ENCODE data around the gene CAB39.

Gene CAB39

DNA sequence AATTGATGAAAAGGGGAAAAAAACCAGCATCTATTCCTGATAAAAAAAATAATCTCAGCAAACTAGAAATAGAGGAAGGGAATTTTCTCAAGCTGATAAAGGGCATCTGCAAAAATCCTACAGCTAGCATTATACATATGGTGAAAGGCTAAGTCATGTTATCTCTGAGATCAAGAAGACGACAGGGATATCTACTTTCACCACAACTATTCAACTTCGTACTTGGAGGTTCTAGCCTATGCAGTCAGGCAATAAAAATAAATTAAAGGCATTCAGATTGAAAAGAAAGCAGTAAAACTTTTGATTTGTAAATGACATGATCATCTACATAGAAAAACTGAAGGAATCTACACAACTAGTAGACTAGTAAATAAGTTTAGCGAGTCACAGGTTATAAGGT lies 58.2 kb downstream of the CAB39 start:
- H3K9me3 ChIP-seq (ENCODE audit: control insufficient read depth, insufficient read depth, low read depth, low read length) = no peaks in the 10 kb centered on the region
- H3K27ac ChIP-seq (ENCODE audit: low read depth, low read length) = no peak overlapping the region
- no peaks in the 10 kb centered on the region for H3K27me3 ChIP-seq (ENCODE audit: control insufficient read depth, insufficient read depth, low read length)
- H3K36me3 ChIP-seq (ENCODE audit: control insufficient read depth, insufficient read depth, low read length) = peaks cover 15% of the 10 kb centered on the region
- no peak overlapping the region for H3K9ac ChIP-seq (ENCODE audit: low read length)
- no peak overlapping the region for H3K4me3 ChIP-seq (ENCODE audit: low read depth, low read length)
- H3K4me1 ChIP-seq (ENCODE audit: control insufficient read depth, insufficient read depth, low read length) = no peaks in the 10 kb centered on the region

DNA sequence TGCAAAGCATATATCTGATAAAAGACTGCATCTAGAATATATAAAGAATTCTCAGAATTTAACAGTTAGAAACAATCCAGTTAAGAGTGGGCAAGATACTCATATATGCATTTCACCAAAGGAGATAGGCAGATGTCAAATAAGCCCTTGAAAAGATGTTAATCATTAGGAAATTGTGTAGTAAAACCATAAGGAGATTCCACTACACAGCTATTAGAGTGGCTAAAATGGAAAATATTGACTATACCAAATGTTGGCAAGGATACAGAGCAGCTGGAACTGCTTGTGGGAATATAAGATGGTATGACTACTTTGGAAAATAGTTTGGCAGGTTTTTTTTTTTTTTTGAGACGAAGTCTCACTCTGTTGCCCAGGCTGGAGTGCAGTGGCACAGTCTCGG lies 59.5 kb downstream of the CAB39 start:
- H3K4me1 ChIP-seq (ENCODE audit: control insufficient read depth, insufficient read depth, low read length) = no peaks in the 10 kb centered on the region
- peaks cover 13% of the 10 kb centered on the region for H3K36me3 ChIP-seq (ENCODE audit: control insufficient read depth, insufficient read depth, low read length)
- no peak overlapping the region for H3K4me3 ChIP-seq (ENCODE audit: low read depth, low read length)
- H3K9ac ChIP-seq (ENCODE audit: low read length) = no peak overlapping the region
- H3K27ac ChIP-seq (ENCODE audit: low read depth, low read length) = no peak overlapping the region
- H3K9me3 ChIP-seq (ENCODE audit: control insufficient read depth, insufficient read depth, low read depth, low read length) = no peaks in the 10 kb centered on the region
- H3K27me3 ChIP-seq (ENCODE audit: control insufficient read depth, insufficient read depth, low read length) = no peaks in the 10 kb centered on the region

DNA sequence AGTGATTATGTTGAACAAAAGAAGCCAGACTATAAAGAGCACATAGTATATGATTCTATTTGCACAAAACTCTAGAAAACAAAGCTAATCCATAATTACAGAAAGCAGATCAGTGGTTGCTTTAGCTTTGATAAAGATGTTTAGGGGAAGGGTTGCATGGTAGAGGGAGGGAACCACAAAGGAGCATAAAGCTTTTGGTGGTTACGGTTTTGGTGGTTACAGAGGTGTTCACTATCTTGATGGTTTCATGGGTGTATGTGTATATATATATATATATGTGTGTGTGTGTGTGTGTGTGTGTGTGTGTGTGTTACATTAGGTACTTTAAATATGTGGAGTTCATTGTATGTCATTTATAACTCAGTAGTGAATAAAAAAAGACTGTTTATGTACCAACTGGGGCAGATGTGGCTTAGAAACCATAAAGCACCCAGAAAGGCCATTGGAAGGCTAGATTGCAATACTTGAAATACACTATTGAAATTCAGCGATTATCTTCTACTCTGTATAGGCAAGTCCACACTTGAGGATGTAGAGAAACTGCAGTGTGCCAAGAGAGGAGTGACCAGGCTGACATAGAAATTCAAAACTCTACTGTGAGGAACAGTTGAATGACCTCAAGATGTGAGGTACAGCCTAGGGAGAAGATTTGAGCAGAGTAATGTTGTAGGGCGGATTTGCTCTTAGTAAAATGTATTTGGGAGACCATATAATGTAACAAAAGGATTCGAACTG lies 60.6 kb downstream of the CAB39 start:
- Histone ChIP-seq H3K9ac (ENCODE audit: low read length) (no peak overlapping the region), H3K4me1 (ENCODE audit: control insufficient read depth, insufficient read depth, low read length) (no peaks in the 10 kb centered on the region), H3K27me3 (ENCODE audit: control insufficient read depth, insufficient read depth, low read length) (no peaks in the 10 kb centered on the region), H3K27ac (ENCODE audit: low read depth, low read length) (no peak overlapping the region), H3K36me3 (ENCODE audit: control insufficient read depth, insufficient read depth, low read length) (peaks cover 9% of the 10 kb centered on the region), H3K4me3 (ENCODE audit: low read depth, low read length) (no peak overlapping the region), H3K9me3 (ENCODE audit: control insufficient read depth, insufficient read depth, low read depth, low read length) (no peaks in the 10 kb centered on the region)

DNA sequence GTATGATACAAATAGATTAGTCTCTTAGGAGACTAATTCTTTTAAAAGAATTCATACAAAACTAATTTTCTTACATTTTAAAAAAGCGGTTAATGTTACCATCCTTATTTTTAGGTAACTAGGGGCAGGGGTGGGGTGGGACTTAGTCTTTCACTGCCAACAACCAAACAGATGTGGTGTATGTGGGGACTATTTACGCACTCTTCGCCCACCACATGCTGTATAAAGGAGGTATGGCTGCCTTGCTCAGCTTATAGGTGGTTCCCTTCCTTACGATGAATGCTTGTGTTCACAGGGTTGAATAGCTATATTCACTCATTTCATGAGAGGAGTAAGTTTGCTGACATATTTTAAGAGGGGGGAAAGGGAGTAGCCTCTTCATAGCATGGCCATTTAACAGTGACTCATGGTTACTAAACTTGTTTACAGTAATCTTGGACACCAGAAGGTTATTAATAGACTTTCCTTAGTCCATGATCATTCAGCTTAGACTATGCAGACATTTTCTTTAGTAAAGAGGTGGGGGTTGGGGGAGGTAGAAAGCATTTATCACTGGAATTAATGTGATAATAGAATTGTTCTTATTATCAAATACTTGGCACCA lies 61.8 kb downstream of the CAB39 start:
- Histone ChIP-seq H3K4me3 (ENCODE audit: low read depth, low read length) (no peak overlapping the region), H3K9me3 (ENCODE audit: control insufficient read depth, insufficient read depth, low read depth, low read length) (no peaks in the 10 kb centered on the region), H3K36me3 (ENCODE audit: control insufficient read depth, insufficient read depth, low read length) (peaks cover 15% of the 10 kb centered on the region), H3K27ac (ENCODE audit: low read depth, low read length) (no peak overlapping the region), H3K27me3 (ENCODE audit: control insufficient read depth, insufficient read depth, low read length) (no peaks in the 10 kb centered on the region), H3K4me1 (ENCODE audit: control insufficient read depth, insufficient read depth, low read length) (no peaks in the 10 kb centered on the region; the same call in 1 of the 2 replicates), H3K9ac (ENCODE audit: low read length) (no peak overlapping the region)

DNA sequence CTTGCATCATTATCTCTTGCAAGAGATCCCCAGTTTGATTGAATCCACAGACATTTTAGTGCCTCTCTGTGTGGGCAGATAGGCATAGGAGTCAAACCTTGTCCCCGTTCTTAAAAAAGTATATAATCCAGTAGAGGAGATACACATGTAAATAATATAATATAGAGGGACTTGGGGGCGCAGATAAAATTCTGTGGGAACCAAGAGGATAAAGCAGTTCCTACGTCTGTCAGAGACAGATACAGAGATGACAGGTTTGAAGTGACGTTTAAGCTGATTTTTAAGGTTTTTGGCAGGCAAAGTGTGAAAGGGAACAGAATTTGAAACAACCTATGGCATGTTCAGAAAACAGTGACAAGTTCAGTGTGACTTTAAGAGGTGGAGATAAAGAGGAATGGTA lies 63.1 kb downstream of the CAB39 start:
- H3K27me3 ChIP-seq (ENCODE audit: control insufficient read depth, insufficient read depth, low read length) = no peaks in the 10 kb centered on the region
- H3K36me3 ChIP-seq (ENCODE audit: control insufficient read depth, insufficient read depth, low read length) = peaks cover 15% of the 10 kb centered on the region
- H3K27ac ChIP-seq (ENCODE audit: low read depth, low read length) = no peak overlapping the region
- H3K4me1 ChIP-seq (ENCODE audit: control insufficient read depth, insufficient read depth, low read length) = no peaks in the 10 kb centered on the region; the same call in 1 of the 2 replicates
- H3K9me3 ChIP-seq (ENCODE audit: control insufficient read depth, insufficient read depth, low read depth, low read length) = no peaks in the 10 kb centered on the region
- no peak overlapping the region for H3K4me3 ChIP-seq (ENCODE audit: low read depth, low read length)
- H3K9ac ChIP-seq (ENCODE audit: low read length) = no peak overlapping the region

DNA sequence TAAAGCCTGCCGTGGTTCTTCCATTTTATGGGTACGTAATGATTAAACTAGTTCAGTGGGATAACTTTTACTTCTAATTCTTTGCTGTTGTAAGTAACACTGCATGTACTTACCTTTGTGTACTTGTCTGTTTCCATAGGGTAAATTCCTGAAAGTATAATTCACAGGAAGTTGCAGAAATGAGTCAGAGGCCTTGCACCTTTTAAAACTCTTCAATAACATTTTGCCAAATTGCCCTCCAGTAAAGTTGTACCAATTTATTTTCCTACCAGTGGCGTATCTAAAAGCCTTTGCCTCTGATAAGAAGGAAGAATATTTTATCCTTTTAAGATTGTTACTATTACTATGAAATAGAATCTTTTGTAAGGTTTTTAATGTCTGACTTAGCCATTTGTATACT lies 65.1 kb downstream of the CAB39 start:
- H3K9me3 ChIP-seq (ENCODE audit: control insufficient read depth, insufficient read depth, low read depth, low read length) = no peaks in the 10 kb centered on the region
- H3K4me3 ChIP-seq (ENCODE audit: low read depth, low read length) = no peak overlapping the region
- no peak overlapping the region for H3K9ac ChIP-seq (ENCODE audit: low read length)
- no peak overlapping the region for H3K27ac ChIP-seq (ENCODE audit: low read depth, low read length)
- H3K4me1 ChIP-seq (ENCODE audit: control insufficient read depth, insufficient read depth, low read length) = peaks cover 4% of the 10 kb centered on the region; the same call in 1 of the 2 replicates
- no peaks in the 10 kb centered on the region for H3K27me3 ChIP-seq (ENCODE audit: control insufficient read depth, insufficient read depth, low read length)
- H3K36me3 ChIP-seq (ENCODE audit: control insufficient read depth, insufficient read depth, low read length) = peaks cover 15% of the 10 kb centered on the region

DNA sequence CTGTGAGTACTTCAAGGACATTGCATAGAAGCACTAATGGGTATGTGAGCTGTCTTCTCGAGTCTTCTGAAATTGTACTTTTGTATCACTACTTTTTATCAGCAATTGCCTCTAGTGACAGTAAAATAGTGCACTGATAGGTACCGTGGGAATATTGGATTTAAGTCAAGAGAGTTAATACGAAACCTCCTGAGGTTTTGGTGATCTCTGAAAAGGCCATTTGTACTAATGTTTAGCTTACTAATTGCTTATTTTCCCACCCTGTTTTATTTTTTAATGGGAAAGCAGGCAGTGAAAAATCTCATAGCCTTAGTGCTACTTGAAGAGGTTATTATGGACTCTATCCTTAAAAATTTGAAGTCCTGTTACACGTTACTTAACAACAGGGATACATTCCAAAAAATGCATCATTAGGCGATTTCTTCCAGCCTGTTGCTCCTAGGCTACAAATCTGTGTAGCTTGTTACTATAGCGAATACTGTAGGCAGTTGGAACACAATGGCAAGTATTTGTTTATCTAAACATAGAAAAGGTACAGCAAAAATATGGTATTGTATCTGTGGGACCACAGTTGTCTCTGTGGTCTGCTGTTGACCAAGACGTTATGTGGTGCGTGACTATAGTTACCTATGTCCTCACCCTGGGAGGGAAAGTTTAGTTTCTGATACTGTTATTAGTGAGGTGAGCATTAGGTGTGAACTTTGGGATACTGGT lies 65.9 kb downstream of the CAB39 start:
- H3K9me3 ChIP-seq (ENCODE audit: control insufficient read depth, insufficient read depth, low read depth, low read length) = no peaks in the 10 kb centered on the region
- no peaks in the 10 kb centered on the region for H3K27me3 ChIP-seq (ENCODE audit: control insufficient read depth, insufficient read depth, low read length)
- H3K27ac ChIP-seq (ENCODE audit: low read depth, low read length) = no peak overlapping the region
- H3K36me3 ChIP-seq (ENCODE audit: control insufficient read depth, insufficient read depth, low read length) = peaks cover 13% of the 10 kb centered on the region; the same call in 1 of the 2 replicates
- no peak overlapping the region for H3K4me3 ChIP-seq (ENCODE audit: low read depth, low read length)
- peaks cover 4% of the 10 kb centered on the region; the same call in 1 of the 2 replicates for H3K4me1 ChIP-seq (ENCODE audit: control insufficient read depth, insufficient read depth, low read length)
- no peak overlapping the region for H3K9ac ChIP-seq (ENCODE audit: low read length)

DNA sequence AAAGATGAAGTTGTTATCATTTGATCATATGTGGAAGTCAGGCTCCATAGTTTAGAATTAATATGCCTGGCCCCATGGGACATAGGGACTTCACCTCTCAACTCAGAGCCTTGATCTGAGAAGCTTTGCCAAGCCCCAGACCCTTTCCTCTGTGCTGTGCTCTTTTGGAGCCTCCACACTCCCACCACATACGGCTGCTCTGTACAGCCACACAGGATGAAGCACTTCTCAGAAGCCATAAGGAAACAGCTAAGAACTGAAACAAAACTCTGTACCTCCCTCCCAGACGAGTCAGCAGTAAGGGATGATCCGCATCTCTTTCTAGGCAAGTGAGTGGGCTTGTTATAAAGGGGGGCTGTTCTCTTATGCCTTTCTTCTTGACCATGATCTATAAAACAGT lies 66.5 kb downstream of the CAB39 start:
- Histone ChIP-seq H3K36me3 (ENCODE audit: control insufficient read depth, insufficient read depth, low read length) (peaks cover 18% of the 10 kb centered on the region; the same call in 1 of the 2 replicates), H3K27ac (ENCODE audit: low read depth, low read length) (no peak overlapping the region), H3K9ac (ENCODE audit: low read length) (no peak overlapping the region), H3K4me3 (ENCODE audit: low read depth, low read length) (no peak overlapping the region), H3K4me1 (ENCODE audit: control insufficient read depth, insufficient read depth, low read length) (peaks cover 4% of the 10 kb centered on the region; the same call in 1 of the 2 replicates), H3K27me3 (ENCODE audit: control insufficient read depth, insufficient read depth, low read length) (no peaks in the 10 kb centered on the region), H3K9me3 (ENCODE audit: control insufficient read depth, insufficient read depth, low read depth, low read length) (peaks cover 5% of the 10 kb centered on the region)

DNA sequence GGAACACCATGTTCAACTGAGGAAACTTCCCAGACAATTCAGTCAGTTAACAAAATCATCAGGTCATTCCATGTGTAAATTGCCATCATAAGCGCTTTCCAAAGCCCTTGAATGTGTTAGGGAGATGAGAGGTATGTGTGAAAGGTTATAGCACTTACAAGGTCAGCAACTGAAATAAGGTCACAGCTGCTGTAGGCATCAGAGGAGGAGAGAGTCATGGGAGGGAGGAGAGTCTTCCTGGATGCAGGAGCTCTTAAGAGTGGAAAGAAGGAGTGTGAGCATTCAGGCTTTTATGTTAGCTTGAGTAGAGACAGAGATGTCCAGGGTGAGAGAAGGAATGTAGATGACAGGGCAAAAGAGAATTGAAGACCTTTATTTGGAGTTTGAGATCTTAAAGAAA lies 67.0 kb downstream of the CAB39 start:
- Histone ChIP-seq H3K4me3 (ENCODE audit: low read depth, low read length) (no peak overlapping the region), H3K27ac (ENCODE audit: low read depth, low read length) (no peak overlapping the region), H3K27me3 (ENCODE audit: control insufficient read depth, insufficient read depth, low read length) (no peaks in the 10 kb centered on the region), H3K4me1 (ENCODE audit: control insufficient read depth, insufficient read depth, low read length) (peaks cover 4% of the 10 kb centered on the region; the same call in 1 of the 2 replicates), H3K9me3 (ENCODE audit: control insufficient read depth, insufficient read depth, low read depth, low read length) (peaks cover 10% of the 10 kb centered on the region), H3K36me3 (ENCODE audit: control insufficient read depth, insufficient read depth, low read length) (peaks cover 23% of the 10 kb centered on the region; the same call in 1 of the 2 replicates), H3K9ac (ENCODE audit: low read length) (no peak overlapping the region)

DNA sequence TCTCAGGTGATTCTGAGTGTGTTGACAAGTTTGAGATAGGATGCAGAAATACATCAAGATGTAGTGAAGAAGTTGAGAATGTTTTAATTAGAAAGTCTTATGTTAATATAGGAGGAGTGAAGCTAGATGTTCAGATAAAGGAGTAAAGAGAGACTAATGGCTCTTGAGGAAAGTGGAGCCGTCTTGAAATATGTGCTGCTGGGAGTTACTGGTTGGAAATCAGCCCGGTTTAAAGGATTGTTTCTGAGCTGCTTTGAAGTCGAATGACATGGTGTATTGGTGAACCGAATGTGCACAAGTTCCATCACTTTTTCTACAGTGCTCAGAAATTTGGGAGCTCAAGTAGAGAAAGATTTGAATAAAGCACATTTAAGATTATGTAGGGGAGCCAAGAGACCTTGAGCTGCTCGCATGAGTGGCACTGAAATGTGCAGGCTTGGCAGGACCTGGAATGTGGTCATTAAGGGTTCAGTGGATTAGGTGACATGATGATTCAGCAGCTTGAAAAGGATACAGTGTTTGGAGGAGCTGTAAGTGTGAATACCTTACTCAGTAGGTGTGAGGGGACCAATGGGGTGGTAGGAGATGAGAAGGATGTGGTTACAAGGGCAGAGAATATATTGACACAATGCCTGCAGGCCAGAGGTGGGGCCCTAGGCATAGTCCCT lies 68.6 kb downstream of the CAB39 start:
- no peak overlapping the region for H3K9ac ChIP-seq (ENCODE audit: low read length)
- peaks cover 4% of the 10 kb centered on the region; the same call in 1 of the 2 replicates for H3K4me1 ChIP-seq (ENCODE audit: control insufficient read depth, insufficient read depth, low read length)
- no peaks in the 10 kb centered on the region for H3K27me3 ChIP-seq (ENCODE audit: control insufficient read depth, insufficient read depth, low read length)
- no peak overlapping the region for H3K27ac ChIP-seq (ENCODE audit: low read depth, low read length)
- H3K9me3 ChIP-seq (ENCODE audit: control insufficient read depth, insufficient read depth, low read depth, low read length) = peaks cover 15% of the 10 kb centered on the region
- no peak overlapping the region for H3K4me3 ChIP-seq (ENCODE audit: low read depth, low read length)
- peaks cover 30% of the 10 kb centered on the region; the same call in 1 of the 2 replicates for H3K36me3 ChIP-seq (ENCODE audit: control insufficient read depth, insufficient read depth, low read length)
